GM19395 (cell line): ENCODE results near the gene PLCB2.

Source experiments
- ATAC-seq: cut with Tn5 transposase; IDR thresholded peaks from one replicate; pipeline ENCODE4 v1.9.1; 2021; ENCODE audit warnings: mild to moderate bottlenecking, moderate library complexity; ENCODE audit not compliant: unreplicated experiment

The PLCB2 gene

GRCh38 chr15:40240619-40241221 is 67.0 kb downstream of the PLCB2 start:
- ATAC-seq, result no peak

- ATAC-seq, result no peak
Measured at GRCh38 chr15:40239693-40240618, 67.8 kb downstream of the PLCB2 start.

- ATAC-seq, result no peak
Measured at GRCh38 chr15:40239404-40239692, 68.4 kb downstream of the PLCB2 start.

GRCh38 chr15:40238532-40239403 is 69.0 kb downstream of the PLCB2 start, which contains the start of gene PAK6:
Gene PAK6, plus strand, starts transcription at chr15:40239063. Its CDS starts 25,723 bp downstream, at chr15:40264786.
- ATAC-seq, result no peak
